Measurements from ENCODE around the gene KIF21B. TPM values are rescaled to one million over a fixed set of nuclear protein-coding genes. Genes with fewer than 3 reads are reported as not detected.
"Not testable (repeated sequence)": the region's sequence is repeated elsewhere in the genome, so short reads cannot be mapped to it uniquely, and the experiment has no call there.

The KIF21B gene
- total and polyA plus RNA-seq, 2 experiments from 2014 or later = 4.6 to 34.3 TPM

DNA sequence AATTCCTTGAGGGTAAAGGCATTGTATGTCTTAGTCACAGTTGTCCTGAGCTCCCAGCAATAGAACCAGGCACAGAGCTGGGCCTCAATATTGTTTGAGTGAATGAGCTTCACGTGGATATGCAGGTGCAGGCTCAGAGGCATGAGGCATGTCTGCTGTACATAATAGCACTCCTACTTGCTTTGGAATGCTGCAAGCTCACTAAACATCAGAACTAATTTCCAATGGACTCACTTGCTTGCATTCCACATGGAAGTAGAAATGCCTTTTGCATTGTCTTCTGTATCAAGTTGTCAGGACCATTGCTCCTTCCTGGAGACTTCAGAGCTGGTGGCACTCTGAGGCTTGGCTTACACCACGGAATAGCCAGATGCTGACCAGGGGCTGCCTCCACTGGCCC, 91.7 kb downstream of the KIF21B start (continued):
- TF ChIP-seq, protein P1, sequence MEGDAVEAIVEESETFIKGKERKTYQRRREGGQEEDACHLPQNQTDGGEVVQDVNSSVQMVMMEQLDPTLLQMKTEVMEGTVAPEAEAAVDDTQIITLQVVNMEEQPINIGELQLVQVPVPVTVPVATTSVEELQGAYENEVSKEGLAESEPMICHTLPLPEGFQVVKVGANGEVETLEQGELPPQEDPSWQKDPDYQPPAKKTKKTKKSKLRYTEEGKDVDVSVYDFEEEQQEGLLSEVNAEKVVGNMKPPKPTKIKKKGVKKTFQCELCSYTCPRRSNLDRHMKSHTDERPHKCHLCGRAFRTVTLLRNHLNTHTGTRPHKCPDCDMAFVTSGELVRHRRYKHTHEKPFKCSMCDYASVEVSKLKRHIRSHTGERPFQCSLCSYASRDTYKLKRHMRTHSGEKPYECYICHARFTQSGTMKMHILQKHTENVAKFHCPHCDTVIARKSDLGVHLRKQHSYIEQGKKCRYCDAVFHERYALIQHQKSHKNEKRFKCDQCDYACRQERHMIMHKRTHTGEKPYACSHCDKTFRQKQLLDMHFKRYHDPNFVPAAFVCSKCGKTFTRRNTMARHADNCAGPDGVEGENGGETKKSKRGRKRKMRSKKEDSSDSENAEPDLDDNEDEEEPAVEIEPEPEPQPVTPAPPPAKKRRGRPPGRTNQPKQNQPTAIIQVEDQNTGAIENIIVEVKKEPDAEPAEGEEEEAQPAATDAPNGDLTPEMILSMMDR (conservative IDR thresholded peaks at IDR 0.05; ENCODE audit: low read depth in 2 of 2) = no peak
- no peak for TF ChIP-seq EZH2phosphoT487 (IDR thresholded peaks at IDR 0.05; ENCODE audit: unreplicated experiment)
- TF ChIP-seq ETS1 (IDR thresholded peaks at IDR 0.05) = no peak
- TF ChIP-seq POLR2AphosphoS5 (IDR thresholded peaks at IDR 0.05; ENCODE audit: low read depth) = no peak
- TF ChIP-seq, protein P2, sequence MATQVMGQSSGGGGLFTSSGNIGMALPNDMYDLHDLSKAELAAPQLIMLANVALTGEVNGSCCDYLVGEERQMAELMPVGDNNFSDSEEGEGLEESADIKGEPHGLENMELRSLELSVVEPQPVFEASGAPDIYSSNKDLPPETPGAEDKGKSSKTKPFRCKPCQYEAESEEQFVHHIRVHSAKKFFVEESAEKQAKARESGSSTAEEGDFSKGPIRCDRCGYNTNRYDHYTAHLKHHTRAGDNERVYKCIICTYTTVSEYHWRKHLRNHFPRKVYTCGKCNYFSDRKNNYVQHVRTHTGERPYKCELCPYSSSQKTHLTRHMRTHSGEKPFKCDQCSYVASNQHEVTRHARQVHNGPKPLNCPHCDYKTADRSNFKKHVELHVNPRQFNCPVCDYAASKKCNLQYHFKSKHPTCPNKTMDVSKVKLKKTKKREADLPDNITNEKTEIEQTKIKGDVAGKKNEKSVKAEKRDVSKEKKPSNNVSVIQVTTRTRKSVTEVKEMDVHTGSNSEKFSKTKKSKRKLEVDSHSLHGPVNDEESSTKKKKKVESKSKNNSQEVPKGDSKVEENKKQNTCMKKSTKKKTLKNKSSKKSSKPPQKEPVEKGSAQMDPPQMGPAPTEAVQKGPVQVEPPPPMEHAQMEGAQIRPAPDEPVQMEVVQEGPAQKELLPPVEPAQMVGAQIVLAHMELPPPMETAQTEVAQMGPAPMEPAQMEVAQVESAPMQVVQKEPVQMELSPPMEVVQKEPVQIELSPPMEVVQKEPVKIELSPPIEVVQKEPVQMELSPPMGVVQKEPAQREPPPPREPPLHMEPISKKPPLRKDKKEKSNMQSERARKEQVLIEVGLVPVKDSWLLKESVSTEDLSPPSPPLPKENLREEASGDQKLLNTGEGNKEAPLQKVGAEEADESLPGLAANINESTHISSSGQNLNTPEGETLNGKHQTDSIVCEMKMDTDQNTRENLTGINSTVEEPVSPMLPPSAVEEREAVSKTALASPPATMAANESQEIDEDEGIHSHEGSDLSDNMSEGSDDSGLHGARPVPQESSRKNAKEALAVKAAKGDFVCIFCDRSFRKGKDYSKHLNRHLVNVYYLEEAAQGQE (IDR thresholded peaks at IDR 0.05; ENCODE audit: unreplicated experiment) = no peak
- no peak for TF ChIP-seq ZNF114 (CRISPR knock-in tag; IDR thresholded peaks at IDR 0.05)
- no peak for TF ChIP-seq ZNF331 (CRISPR knock-in tag; IDR thresholded peaks at IDR 0.05; ENCODE audit: low read depth)

- not testable (repeated sequence) for H3K9me3 Mint-ChIP-seq; H3K4me2 ChIP-seq; H3K4me3 Mint-ChIP-seq; H3F3A ChIP-seq (replicated peaks; ENCODE audit: low read depth); H3K27ac ChIP-seq (ENCODE audit: low read depth); H3K4me1 Mint-ChIP-seq; H3K36me3 Mint-ChIP-seq (ENCODE audit: low read depth); H3K79me2 ChIP-seq (replicated peaks; ENCODE audit: insufficient read depth); H3K36me3 ChIP-seq (ENCODE audit: insufficient read depth); H3K4me1 ChIP-seq (ENCODE audit: insufficient read depth); H3K27me3 Mint-ChIP-seq (ENCODE audit: insufficient read depth, low read depth, poor library complexity); H4K20me1 ChIP-seq (replicated peaks; ENCODE audit: insufficient read depth); DNase-seq (ENCODE audit: low spot score); ATAC-seq; H3K27ac Mint-ChIP-seq; H3K27me3 ChIP-seq (ENCODE audit: insufficient read depth); H3K4me3 ChIP-seq; H2AFZ ChIP-seq; H3K9me2 ChIP-seq (ENCODE audit: insufficient read depth)
Measured at GRCh38 chr1:200930285-200930684, 93.2 kb downstream of the KIF21B start.

Data from GM23338 (cell line).